Endothelial cell (in vitro differentiated cells): ENCODE data around the gene NELL1. TPM values are rescaled to one million over a fixed set of nuclear protein-coding genes. Genes with fewer than 3 reads are reported as not detected.

Experiments used
- DNase-seq: peaks from one replicate; pipeline ENCODE4 v3.0.0; 2021; ENCODE audit warnings: low spot score
- H3K27ac Mint-ChIP-seq: one replicate; pipeline ENCODE4 v1.8.0; 2021; ENCODE audit warnings: mixed read lengths, inconsistent platforms; ENCODE audit not compliant: unreplicated experiment
- H3K27me3 Mint-ChIP-seq: one replicate; pipeline ENCODE4 v1.8.0; 2021; ENCODE audit warnings: mild to moderate bottlenecking, moderate library complexity, mixed read lengths, inconsistent platforms; ENCODE audit not compliant: unreplicated experiment
- H3K36me3 Mint-ChIP-seq: one replicate; pipeline ENCODE4 v1.8.0; 2021; ENCODE audit warnings: mild to moderate bottlenecking, low read depth, mixed read lengths, inconsistent platforms; ENCODE audit not compliant: unreplicated experiment
- H3K4me1 Mint-ChIP-seq: one replicate; pipeline ENCODE4 v1.8.0; 2021; ENCODE audit warnings: mild to moderate bottlenecking, mixed read lengths, inconsistent platforms; ENCODE audit not compliant: unreplicated experiment
- H3K4me3 Mint-ChIP-seq: one replicate; pipeline ENCODE4 v1.8.0; 2021; ENCODE audit warnings: mild to moderate bottlenecking, mixed read lengths, inconsistent platforms; ENCODE audit not compliant: unreplicated experiment
- H3K9me3 Mint-ChIP-seq: one replicate; pipeline ENCODE4 v1.8.0; 2021; ENCODE audit warnings: mixed read lengths, inconsistent platforms; ENCODE audit not compliant: unreplicated experiment
- CTCF ChIP-seq: fragments of 200-600 bp; sonication (generic); IDR thresholded peaks from one replicate; pipeline ENCODE4 v1.5.0; 2021; ENCODE audit warnings: antibody characterized with exemption; ENCODE audit not compliant: unreplicated experiment
- total RNA-seq: library from RNA; stranded (reverse); fragmentation: NEBNext Ultra II Directional; extraction: Animal tissue kit (Norgen Biotek cat#: 25700); gene quantifications from one replicate; pipeline ENCODE4 v1.2.1, GENCODE V29; 2021; ENCODE audit not compliant: unreplicated experiment

The NELL1 gene
- total RNA-seq, 1 donor from 2014 or later, result 0.26 TPM

GRCh38 chr11:20759541-20759940, 90.2 kb downstream of the NELL1 start:
- H3K9me3 Mint-ChIP-seq, result no peaks in the 10 kb centered on the region
- no peaks in the 10 kb centered on the region for H3K36me3 Mint-ChIP-seq
- DNase-seq, result no peak
- H3K4me3 Mint-ChIP-seq, result no peak overlapping the region
- H3K27me3 Mint-ChIP-seq, result peaks cover 3% of the 10 kb centered on the region
- no peaks in the 10 kb centered on the region for H3K4me1 Mint-ChIP-seq
- TF ChIP-seq CTCF, result no peak
- H3K27ac Mint-ChIP-seq, result no peak overlapping the region

GRCh38 chr11:20760811-20761210, 91.4 kb downstream of the NELL1 start:
- no peak for TF ChIP-seq CTCF
- Mint-ChIP-seq H3K4me1 (no peaks in the 10 kb centered on the region), H3K27ac (no peak overlapping the region), H3K4me3 (no peak overlapping the region), H3K9me3 (no peaks in the 10 kb centered on the region), H3K36me3 (no peaks in the 10 kb centered on the region), H3K27me3 (peaks cover 4% of the 10 kb centered on the region)
- no peak for DNase-seq

- TF ChIP-seq CTCF, result no peak
- DNase-seq, result no peak
- no peaks in the 10 kb centered on the region for H3K4me1 Mint-ChIP-seq
- H3K36me3 Mint-ChIP-seq, result no peaks in the 10 kb centered on the region
- H3K27me3 Mint-ChIP-seq, result peaks cover 5% of the 10 kb centered on the region
- H3K27ac Mint-ChIP-seq, result no peak overlapping the region
- no peak overlapping the region for H3K4me3 Mint-ChIP-seq
- H3K9me3 Mint-ChIP-seq, result no peaks in the 10 kb centered on the region
Observed at GRCh38 chr11:20762116-20762844, 92.9 kb downstream of the NELL1 start.

GRCh38 chr11:20762980-20763379, 93.6 kb downstream of the NELL1 start:
- Mint-ChIP-seq H3K36me3 (no peaks in the 10 kb centered on the region), H3K4me3 (no peak overlapping the region), H3K9me3 (no peaks in the 10 kb centered on the region), H3K27me3 (peaks cover 5% of the 10 kb centered on the region), H3K4me1 (no peaks in the 10 kb centered on the region), H3K27ac (no peak overlapping the region)
- TF ChIP-seq CTCF, result no peak
- no peak for DNase-seq

- Mint-ChIP-seq H3K9me3 (no peaks in the 10 kb centered on the region), H3K4me3 (no peak overlapping the region), H3K27me3 (peaks cover 5% of the 10 kb centered on the region), H3K4me1 (peaks cover 13% of the 10 kb centered on the region), H3K27ac (no peak overlapping the region), H3K36me3 (no peaks in the 10 kb centered on the region)
- DNase-seq, result no peak
- TF ChIP-seq CTCF, result no peak
Observed at GRCh38 chr11:20770414-20770946, 101.1 kb downstream of the NELL1 start.
